GM21526 (cell line): ENCODE measurements around the gene ATG16L1.

Experiments used
- ATAC-seq: cut with Tn5 transposase; IDR thresholded peaks from one replicate; pipeline ENCODE4 v1.9.1; 2021; ENCODE audit warnings: moderate library complexity; ENCODE audit not compliant: unreplicated experiment, low FRiP score

ATG16L1 gene

DNA sequence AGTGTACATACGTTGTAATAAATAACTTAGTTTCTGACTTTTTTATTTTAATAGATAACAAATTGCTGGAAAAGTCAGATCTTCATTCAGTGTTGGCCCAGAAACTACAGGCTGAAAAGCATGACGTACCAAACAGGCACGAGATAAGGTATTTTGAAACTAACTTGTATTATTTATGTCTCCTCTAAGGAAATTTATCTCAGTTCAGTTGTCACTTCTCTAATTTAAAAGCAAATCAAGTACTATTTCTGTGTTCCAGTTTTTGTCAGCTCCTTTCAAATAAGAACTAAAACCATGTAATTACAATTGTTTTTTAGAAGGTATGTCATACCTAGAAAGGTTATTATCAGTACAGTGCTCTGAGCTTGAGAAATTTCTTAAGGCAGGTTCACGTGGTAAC, 4.6 kb downstream of the ATG16L1 start:
- no peak for ATAC-seq

DNA sequence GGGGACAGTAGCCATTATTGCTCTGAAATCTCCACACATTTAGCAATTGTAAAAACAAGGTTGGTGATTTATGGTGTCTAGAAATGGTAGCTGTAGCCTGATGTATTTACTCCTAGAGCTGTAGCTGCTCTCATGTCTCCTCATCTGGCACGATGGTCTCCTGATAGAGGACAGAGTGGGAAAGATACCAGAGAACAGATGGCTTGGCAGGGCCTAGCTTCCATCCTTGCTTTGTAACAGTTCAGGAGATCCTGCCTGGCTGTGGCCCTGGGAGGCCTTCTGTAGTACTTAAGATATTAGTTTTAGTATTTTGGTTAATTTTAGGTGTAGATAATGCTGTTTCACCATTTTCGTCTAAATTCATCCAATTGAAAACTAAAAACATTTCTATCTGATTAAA, 6.7 kb downstream of the ATG16L1 start:
- no peak for ATAC-seq

DNA sequence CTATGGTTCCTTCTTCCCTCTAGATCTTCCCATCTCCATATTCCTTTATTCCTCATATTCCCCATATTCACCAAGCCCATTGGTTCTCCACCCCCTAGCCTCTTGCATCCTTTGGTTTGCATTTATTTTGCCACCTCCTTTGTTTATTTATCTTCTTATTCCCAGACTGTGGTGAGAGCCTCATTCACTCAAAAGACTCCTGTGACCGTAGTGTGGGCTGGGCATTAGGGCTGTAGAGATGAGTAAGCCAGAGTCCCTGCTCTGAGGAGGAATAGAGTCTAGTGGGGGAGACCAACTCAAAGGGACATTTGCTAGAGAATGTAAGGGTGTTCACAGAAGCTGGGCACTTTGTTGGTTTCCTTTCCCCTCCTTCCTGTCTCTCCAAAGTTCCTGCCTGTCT, 8.3 kb downstream of the ATG16L1 start:
- ATAC-seq = no peak

DNA sequence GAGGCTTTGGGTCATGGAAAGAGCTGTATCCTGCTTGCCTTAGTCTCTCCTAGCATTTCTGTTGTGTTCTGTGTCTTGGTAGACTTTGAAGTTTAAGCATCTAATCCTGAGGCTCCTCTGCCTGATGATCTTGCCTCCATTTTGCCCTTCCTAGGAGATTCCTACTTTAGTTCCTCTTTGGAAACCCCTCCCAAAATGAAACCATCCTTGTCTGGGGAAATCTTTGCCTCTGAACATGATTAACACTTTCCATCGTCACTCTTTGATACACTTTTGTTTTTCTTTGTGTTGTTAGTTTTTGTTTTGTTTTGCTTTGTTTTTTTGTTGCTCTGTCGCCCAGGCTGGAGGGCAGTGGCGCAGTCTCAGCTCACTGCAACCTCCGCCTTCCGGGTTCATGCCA, 9.2 kb downstream of the ATG16L1 start:
- ATAC-seq = no peak

DNA sequence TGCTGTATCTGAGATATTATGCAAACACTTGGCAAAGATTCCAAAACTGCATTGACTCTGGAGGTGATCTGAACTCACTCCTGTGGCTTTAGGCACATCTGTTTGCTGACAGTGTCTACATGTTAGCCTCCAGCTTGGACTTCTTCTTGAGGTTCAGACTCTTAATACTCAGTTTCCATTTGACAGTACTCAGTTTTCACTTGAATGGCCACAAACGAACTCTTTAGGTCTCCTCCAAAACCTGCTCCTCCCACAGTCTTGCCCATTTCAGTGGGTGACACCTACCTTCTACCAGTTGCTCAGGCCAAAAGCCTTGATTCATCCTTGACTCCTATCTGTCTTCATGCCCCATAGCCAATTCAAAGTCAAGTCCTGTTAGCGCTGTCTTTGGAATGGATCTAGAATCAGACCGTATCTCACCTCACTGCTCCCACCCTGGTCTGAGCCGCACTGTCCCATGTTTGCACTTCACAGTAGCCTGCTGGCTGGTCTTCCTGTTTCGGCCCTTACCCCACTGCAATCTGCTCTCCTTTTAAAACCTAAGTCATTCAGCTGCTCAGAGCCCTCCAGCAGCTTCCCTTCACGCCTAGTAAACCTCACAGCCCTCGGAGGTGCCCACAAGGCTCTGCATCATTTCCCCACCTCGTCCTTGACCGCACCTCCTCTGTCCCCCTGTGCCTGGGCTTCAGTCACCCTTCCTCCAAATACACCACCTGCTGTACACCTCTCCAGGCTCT, 10.5 kb downstream of the ATG16L1 start:
- ATAC-seq = peak; percentile 48

DNA sequence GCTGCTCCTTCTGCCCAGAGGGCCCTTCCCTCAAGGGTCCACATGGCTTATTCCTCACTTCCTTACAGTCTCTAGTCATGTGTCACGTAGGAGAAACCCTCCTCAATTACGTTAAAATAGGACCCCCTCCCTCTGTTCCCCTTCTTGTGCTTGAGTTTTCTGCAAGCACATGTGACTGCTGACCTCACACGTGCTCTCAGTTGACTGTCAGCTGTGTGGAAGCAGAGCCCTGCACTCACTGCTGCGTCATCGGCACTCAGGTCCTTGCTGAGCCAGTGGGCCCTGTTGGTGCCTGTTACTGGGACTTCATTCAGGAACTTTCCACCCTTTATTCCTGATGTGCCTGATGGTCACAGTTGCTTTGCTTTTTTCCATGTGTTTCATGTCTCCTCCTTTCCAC, 11.1 kb downstream of the ATG16L1 start:
- ATAC-seq = no peak

DNA sequence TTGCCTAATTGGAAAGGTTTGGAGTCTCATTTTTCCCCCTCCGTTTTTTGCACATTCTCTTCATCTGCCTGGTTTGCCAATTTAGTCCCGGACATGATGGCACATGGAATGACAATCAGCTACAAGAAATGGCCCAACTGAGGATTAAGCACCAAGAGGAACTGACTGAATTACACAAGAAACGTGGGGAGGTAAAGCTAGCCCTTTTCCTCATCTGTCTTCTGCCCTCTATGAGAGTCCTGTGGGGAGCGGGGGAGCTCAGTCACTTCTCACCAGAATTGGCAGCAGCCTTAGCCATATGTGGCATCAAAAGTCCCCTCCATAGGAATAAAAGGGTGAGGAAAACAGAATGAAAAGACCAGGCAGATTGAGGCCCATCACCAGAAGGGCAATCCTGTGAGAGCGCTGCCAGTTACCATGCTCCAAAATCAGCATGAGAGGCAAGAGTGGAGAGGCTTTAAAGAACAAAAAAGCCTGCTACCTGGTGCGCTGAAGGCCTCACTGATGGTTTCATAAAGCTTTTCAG, 11.6 kb downstream of the ATG16L1 start:
- ATAC-seq = no peak

DNA sequence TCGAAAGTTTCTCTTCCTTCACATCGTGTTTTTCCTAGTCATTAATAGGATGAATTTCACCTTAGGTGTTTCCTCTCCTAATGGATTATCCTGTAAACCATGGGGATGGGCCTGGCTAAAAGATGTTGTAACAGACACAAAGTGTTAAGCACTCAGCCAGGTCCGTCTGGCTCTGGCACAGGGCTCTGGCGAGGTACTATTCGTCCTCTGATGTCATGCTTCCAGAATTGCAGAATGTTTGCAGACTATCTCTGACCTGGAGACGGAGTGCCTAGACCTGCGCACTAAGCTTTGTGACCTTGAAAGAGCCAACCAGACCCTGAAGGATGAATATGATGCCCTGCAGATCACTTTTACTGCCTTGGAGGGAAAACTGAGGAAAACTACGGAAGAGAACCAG, 13.2 kb downstream of the ATG16L1 start:
- ATAC-seq = no peak

DNA sequence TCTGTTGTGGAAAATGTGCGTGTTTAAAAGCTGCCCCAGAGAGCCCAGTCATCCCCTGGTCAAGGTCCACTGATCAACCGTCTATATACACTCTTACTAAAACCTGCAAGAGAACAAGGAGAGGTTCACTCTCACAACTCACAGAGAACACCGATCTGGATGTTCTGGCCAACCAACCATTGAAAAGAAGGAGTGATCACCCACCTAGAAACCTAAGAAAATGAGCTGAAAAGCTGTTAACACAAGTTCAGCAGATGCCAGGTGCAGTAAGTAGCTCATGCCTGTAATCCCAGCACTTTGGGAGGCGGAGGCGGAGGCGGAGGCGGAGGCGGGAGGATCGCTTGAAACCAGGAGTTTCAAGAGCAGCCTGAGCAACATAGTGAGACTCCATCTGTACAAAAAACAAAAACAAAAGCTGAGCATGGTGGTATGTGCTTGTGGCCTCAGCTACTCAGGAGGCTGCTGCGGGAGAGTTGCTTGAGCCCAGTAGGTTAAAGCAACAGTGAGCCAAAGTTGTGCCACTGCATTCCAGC, 14.5 kb downstream of the ATG16L1 start:
- no peak for ATAC-seq

DNA sequence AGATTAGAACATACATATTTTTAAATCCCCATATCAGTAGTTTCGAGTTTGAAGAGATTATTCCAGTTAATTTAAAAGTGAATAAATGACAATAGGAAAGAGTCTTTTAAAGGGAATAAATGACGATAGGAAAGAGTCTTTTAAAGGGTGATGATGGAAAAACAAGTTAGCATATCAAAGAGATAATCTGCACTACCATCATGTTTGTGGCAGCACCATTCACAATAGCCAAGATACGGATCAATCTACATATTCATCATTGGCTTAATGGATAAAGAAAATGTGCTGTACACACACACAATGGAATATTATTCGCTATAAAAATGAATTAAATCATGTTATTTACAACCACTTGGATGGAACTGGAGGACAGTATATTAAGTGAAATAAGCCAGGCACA, 15.0 kb downstream of the ATG16L1 start:
- ATAC-seq = no peak

DNA sequence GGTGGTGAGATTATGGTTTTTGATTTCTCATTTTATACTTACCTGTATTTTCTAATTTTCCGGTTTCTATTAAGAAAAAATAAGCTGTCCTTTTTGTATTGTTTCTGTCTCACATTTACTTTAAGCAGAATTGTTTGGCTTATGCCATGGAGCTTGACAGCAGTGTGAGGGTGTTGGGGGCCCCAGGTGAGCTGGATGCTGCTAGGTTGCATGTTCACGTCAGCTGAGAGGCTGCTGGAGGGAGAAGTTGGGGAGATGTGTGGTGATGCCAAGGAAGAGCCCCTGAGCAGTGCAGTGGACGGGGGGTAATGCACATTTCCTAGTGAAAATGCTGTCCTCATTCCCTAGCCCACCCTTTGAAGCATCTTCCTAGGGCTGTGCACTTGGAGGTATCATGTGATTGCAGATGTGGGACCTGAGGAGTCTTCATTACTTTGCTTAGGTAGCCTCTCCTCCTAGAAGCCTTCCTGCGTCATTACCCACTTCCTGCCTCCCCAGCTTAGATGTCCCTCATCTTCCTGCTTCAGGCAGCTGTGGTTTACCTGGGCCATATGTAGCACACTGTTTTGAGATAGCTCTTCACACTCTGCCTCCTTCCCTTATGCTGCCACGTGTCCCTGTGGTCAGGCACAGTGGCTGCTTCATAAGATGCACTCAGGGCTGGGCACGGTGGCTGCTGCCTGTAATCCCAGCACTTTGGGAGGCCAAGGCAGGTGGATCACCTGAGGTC, 16.2 kb downstream of the ATG16L1 start:
- ATAC-seq = no peak

DNA sequence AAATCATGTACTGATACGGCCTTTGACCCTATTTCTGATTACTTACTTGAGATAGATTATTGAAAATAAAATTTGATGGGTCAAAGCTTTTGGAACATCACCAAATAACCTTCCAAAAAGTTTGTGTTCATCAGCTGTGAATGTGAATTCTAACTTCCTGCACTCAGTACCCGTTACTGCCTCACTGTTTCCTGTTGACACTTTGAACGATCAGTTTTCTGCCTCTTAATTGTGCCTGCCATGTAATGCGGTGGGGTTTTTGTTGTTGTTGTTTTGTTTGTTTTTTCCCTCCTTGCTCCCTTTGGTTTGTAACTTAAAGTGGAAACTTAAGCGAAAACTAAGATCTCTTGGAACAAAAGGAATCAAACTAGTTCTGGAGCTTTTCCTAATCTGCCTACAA, 18.9 kb downstream of the ATG16L1 start:
- no peak for ATAC-seq

DNA sequence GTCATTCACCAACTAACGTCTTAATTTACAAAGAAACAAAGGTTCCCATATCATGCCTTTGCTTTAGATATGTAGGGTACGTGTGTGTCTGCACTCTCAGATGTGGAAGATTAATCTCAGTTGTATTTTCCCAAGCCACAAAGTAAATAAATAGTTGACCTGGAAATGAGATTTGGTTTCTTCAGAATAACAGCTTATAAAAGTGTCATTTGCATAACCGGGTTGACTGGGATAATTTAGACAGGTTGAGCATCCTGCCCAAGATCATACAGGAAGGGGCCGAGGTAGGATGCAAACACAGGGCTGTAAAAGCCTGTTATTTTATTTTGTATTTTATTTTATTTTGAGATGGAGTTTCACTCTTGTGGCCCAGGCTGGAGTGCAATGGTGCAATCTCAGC, 19.5 kb downstream of the ATG16L1 start:
- ATAC-seq = no peak

DNA sequence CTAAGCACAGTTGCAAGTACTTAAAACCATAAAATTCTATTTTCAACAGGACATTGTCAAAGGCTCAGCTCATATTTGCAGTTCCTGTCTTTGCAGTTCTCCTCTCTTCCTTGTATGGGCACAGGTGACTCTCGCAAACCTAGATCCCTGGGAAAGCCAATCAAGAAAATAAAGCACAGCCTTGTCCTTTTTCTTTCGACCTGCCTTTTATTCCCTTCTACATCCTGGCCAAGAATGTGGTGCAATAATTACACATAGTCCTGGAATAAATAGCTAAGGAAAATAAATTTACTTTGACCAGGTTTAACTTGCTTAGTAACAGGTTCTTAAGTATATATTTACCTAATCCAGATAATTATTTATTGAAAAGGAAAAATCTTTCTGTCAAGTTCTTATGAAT, 20.2 kb downstream of the ATG16L1 start:
- ATAC-seq = no peak

DNA sequence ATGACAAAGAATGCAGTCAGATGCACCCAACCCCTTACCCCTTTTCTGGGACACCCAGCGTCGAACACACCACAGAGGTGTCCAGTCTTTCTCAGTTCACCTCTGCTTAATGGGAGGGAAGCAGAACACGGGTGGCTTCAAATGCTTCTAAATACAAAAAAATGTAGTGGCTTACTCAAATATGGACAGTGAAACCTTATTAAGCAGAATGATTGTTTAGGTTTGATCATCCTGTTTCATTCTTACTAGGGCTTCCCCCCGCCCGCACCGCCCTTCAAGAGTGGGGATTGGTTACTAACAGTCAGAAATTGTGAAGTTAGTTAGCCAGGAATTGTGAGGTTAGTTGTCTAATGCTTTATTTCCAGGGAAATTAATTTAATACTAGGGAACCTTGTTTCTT, 21.6 kb downstream of the ATG16L1 start:
- ATAC-seq = no peak

DNA sequence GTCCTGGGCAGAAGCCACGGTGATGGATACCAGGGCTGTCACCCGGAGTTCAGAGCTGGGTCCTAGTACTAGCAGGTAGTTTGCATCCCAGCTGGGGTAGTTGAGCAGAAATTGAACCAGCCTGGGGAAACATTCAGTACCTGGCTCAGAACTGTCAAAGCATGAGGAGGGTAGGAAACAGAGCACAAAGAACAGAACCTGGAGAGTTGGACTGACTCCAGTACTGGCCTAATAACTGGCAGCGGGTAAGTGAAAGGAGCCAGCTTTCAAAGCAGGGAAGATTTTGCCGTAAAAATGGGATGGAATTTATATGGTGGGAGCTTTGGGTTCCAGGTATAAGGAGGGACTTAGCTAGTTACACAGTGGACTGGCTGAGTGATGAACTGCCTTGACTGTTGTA, 23.8 kb downstream of the ATG16L1 start:
- no peak for ATAC-seq

DNA sequence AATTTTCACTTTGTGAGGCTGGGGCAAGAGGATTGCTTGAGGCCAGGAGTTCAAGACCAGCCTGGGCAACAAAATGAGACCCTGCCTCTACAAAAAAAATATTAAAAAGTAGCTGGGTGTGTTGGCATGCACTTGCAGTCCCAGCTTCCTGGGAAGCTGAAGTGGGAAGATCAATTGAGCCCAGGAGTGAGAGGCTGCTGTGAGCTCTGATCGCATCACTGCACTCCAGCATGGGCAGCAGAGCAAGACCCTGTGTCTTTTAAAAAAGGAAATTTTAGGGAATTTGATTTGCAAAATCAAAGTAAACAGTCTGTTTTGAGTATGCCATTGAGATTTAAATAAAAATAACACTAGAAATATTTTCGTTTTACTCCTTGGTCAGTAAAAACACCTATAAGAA, 27.4 kb downstream of the ATG16L1 start:
- ATAC-seq = no peak

DNA sequence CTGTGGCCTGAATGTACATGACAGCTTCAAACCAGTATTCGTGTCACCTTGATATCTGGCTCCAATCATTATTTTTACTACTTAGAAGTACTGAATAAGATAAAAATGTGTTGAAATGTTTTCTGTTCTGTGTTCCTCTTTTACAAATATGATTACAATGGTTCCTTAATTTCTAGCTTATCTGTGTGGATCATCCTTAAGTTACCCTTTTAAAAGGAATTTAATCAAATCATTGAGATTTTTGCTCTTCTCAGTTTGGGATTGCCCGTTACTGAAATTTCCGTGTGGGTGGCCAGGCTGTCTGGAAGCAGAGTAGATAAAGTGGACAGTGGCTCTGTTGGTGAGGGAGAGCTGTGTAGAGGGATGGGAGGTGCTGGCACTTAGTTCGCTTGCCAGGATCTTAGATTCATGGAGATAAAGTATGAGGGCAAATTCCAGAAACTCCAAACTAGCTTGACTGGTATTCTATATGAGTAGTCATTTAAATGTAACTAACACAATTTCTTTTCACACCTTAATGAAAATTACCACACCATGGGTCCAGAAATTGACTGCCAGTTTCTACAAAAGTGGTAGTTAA, 28.7 kb downstream of the ATG16L1 start:
- ATAC-seq = no peak

DNA sequence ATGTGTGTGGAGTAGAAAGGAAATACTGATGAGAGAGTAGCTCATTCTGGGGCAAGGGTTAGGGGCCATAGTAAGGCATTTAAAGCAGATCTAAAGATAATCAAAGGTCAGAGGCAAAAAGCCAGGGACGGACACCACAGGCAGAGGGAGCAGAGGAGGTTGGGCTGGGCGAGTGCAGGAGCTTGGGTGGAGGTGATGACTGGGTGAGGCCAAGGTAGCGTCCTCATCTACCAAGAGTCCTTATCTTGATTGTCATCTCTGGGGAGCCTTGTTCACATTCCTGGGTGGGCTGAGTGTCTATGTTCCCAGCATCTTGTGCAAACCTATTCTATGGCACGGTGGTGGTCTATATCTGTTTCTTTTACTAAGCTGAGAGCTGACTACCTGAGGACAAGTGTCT, 30.1 kb downstream of the ATG16L1 start:
- ATAC-seq = no peak

DNA sequence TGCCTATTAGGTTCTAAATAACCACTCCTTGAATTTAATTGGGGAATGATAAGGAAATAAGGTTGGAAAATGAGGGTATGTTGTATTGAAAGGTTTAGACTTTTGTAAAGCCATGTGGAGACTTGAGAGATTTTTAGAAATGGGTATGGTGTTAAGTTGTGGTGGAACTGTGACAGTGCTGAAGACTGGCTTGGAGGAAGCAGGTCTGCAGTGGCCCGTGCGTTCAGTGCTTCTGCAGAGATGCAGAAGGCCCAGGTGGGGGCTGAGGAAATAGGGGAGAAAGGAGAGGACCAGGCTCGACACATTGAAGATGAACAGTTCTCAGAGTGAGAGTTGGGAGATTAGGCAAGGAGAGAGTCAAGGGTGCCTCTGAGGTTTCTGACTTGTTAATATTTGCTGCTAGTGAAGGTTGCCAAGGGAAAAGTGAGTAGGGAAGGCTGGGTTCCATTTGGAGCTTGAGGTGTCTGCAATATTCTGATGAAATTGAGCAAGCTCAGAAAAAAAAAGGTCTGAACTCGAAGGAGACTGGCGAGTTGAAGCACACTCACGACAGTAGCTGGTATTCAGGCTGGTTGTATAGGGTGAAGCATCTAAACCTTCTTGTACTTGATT, 30.6 kb downstream of the ATG16L1 start:
- no peak for ATAC-seq

DNA sequence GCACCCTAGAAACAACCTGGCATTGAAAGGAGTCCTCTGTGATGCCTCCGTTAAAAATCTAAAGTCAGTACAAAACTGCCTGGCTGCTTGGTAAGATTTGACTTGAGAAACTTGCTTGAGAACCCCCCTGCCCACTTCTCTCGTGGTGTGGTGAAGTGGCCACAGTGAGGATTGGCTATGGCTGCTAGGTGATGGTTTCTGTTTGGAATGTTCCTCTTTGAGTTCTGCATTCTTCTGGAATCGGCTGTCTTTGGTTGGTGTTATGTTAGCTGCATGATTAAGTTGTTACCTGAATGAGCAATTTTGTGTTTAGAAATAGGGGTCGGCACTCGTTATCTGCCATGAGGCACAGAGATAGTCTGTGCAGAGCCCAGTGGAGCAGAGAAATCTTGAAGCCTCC, 34.4 kb downstream of the ATG16L1 start:
- ATAC-seq = no peak
